ENCODE data around the gene TMEM117.

DNA sequence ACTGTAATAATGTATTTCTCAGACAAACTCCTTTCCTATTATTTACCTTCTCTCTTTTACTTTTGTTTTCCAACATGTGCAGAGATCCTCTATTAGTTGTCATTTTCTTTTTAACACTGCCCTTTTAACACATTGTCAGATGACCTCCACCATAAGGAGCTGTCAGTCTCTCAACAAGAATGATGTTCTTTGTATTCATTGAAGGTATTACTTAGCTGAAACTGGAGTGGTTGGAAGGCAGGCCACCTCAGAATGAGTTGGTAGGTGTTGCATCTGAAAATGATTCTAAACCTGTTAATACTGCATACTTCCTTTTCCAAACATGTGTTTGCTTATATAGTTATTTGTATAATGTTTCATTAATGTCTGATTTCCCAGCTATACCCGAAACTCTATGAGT lies 16.9 kb downstream of the TMEM117 start:
- TF ChIP-seq, protein P1, sequence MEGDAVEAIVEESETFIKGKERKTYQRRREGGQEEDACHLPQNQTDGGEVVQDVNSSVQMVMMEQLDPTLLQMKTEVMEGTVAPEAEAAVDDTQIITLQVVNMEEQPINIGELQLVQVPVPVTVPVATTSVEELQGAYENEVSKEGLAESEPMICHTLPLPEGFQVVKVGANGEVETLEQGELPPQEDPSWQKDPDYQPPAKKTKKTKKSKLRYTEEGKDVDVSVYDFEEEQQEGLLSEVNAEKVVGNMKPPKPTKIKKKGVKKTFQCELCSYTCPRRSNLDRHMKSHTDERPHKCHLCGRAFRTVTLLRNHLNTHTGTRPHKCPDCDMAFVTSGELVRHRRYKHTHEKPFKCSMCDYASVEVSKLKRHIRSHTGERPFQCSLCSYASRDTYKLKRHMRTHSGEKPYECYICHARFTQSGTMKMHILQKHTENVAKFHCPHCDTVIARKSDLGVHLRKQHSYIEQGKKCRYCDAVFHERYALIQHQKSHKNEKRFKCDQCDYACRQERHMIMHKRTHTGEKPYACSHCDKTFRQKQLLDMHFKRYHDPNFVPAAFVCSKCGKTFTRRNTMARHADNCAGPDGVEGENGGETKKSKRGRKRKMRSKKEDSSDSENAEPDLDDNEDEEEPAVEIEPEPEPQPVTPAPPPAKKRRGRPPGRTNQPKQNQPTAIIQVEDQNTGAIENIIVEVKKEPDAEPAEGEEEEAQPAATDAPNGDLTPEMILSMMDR (optimal IDR thresholded peaks at IDR 0.05 in 1 of 3, IDR thresholded peaks at IDR 0.05 in 1 of 3, conservative IDR thresholded peaks at IDR 0.05 in 1 of 3; ENCODE audit: extremely low read depth in 1 of 3, insufficient read depth in 2 of 3, low read length in 3 of 3): no peak
- TF ChIP-seq EZH2 (IDR thresholded peaks at IDR 0.05; ENCODE audit: low read length): no peak

All from keratinocyte (primary cell).